ENCODE data around the gene NFYA. TPM values are rescaled to one million over a fixed set of nuclear protein-coding genes. Genes with fewer than 3 reads are reported as not detected.

Gene NFYA
- total RNA-seq, 1 experiment from 2014 or later, result 41.5 TPM

DNA sequence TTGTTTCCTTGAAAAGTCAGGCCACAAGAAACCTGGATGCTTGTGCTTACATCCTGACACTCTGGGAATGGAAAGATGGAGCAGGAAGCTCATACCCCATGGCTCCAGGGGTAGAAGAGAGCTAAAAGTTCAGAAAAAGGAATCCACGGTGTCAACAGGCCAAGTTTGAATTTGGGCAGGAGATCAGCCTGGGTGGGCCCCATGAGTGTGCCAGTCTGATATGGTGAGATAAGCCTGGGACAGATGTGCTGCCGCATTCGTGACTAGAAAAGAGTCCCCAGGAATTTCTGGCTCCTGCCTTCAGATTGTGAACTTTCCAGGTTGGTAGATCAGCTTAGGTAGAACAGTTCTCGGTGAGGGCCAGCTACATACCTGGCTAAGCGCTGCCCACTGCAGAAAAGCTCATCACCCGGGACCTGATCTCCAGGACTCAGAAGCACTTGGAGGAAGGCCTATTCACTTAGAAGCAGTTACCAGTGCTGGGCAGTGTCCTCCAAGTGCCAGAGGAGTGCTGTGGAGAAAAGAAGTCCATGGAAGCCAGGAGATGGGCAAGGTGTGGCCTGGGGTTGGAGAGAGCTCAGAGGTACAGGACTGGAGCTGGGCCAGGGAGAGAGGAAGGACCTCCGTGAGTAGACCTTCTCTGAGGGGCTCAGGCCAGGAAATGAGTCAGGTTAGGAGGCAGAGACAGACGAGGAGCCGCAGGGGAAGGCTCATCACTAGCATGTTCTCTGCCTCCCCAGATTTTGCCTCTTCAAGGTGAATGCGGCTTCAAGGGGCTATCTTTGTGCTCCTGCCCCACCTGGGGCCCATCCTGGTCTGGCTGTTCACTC, 30.3 kb upstream of the NFYA start, which contains the start of gene TSPO2:
TSPO2 (plus strand) TSS at position 242 of the 830 bp plus-strand sequence; CDS start at position 761, 519 bp downstream.
- CTCF ChIA-PET, result interaction anchor here (0.6 to 5.5 kb wide), 6 partner anchors 11 to 1733 kb away, joined by 3 to 43 read pairs (median 4); no protein-coding TSS in a partner anchor
- BruUV-seq (replicated peaks), result no TSS peak
- TF ChIP-seq, protein P1, sequence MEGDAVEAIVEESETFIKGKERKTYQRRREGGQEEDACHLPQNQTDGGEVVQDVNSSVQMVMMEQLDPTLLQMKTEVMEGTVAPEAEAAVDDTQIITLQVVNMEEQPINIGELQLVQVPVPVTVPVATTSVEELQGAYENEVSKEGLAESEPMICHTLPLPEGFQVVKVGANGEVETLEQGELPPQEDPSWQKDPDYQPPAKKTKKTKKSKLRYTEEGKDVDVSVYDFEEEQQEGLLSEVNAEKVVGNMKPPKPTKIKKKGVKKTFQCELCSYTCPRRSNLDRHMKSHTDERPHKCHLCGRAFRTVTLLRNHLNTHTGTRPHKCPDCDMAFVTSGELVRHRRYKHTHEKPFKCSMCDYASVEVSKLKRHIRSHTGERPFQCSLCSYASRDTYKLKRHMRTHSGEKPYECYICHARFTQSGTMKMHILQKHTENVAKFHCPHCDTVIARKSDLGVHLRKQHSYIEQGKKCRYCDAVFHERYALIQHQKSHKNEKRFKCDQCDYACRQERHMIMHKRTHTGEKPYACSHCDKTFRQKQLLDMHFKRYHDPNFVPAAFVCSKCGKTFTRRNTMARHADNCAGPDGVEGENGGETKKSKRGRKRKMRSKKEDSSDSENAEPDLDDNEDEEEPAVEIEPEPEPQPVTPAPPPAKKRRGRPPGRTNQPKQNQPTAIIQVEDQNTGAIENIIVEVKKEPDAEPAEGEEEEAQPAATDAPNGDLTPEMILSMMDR (IDR thresholded peaks at IDR 0.05; ENCODE audit: unreplicated experiment), result no peak
- Mint-ChIP-seq H3K4me3 (ENCODE audit: unreplicated experiment) (no peak within 1 kb of the TSS), H3K36me3 (ENCODE audit: insufficient read depth, unreplicated experiment) (no peaks in the 10 kb centered on the region), H3K9me3 (ENCODE audit: unreplicated experiment) (no peaks in the 10 kb centered on the region), H3K4me1 (ENCODE audit: insufficient read depth, unreplicated experiment) (peaks cover 23% of the 10 kb centered on the region), H3K27me3 (ENCODE audit: insufficient read depth, unreplicated experiment) (no peaks in the 10 kb centered on the region), H3K27ac (ENCODE audit: low read depth, unreplicated experiment) (no peak within 1 kb of the TSS)
- no peak for DNase-seq (ENCODE audit: unreplicated experiment)
- intact Hi-C loops (cut with micrococcal nuclease), result no loop called here
- POLR2A ChIA-PET, result no interaction called here

DNA sequence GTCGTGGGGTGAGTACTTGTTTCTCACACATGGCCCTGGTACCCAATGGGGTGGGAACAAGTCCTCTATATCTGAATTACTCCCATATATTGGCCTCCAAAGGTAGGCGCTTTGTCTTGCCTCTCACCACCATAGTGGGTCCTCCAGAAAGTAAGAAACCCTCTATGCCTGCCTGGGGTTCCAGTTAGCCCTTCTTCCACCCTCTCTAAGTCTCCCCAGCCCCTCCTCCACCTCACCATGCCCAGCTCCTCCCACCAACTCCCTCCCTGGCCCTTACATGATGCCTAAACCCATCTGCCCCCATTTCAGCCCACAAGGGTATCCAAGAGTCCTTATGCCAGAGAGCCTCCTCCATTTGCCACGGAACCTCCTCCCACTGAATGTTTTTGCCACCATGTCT, 29.6 kb upstream of the NFYA start:
- ChIA-PET CTCF (interaction anchor here (1.0 to 5.5 kb wide), 4 partner anchors 10 to 149 kb away, joined by 3 to 43 read pairs (median 4); no protein-coding TSS in a partner anchor), POLR2A (no interaction called here)
- Mint-ChIP-seq H3K27me3 (ENCODE audit: insufficient read depth, unreplicated experiment) (no peaks in the 10 kb centered on the region), H3K4me1 (ENCODE audit: insufficient read depth, unreplicated experiment) (peaks cover 21% of the 10 kb centered on the region), H3K4me3 (ENCODE audit: unreplicated experiment) (no peak overlapping the region), H3K36me3 (ENCODE audit: insufficient read depth, unreplicated experiment) (no peaks in the 10 kb centered on the region), H3K27ac (ENCODE audit: low read depth, unreplicated experiment) (no peak overlapping the region), H3K9me3 (ENCODE audit: unreplicated experiment) (no peaks in the 10 kb centered on the region)
- no TSS peak for BruUV-seq (replicated peaks)
- TF ChIP-seq, protein P1 (IDR thresholded peaks at IDR 0.05; ENCODE audit: unreplicated experiment), result no peak
- intact Hi-C loops (cut with micrococcal nuclease), result no loop called here
- DNase-seq (ENCODE audit: unreplicated experiment), result no peak

- no peak for DNase-seq (ENCODE audit: unreplicated experiment)
- Mint-ChIP-seq H3K4me1 (ENCODE audit: insufficient read depth, unreplicated experiment) (peaks cover 3% of the 10 kb centered on the region), H3K27me3 (ENCODE audit: insufficient read depth, unreplicated experiment) (no peaks in the 10 kb centered on the region), H3K36me3 (ENCODE audit: insufficient read depth, unreplicated experiment) (no peaks in the 10 kb centered on the region), H3K4me3 (ENCODE audit: unreplicated experiment) (no peak overlapping the region), H3K27ac (ENCODE audit: low read depth, unreplicated experiment) (no peak overlapping the region), H3K9me3 (ENCODE audit: unreplicated experiment) (no peaks in the 10 kb centered on the region)
- BruUV-seq (replicated peaks), result no TSS peak
- ChIA-PET POLR2A (interaction anchor here (0.8 kb wide), 1 partner anchor 10 kb away, joined by 3 read pairs; no protein-coding TSS in a partner anchor), CTCF (interaction anchor here (0.5 to 1.4 kb wide), 6 partner anchors 8 to 22 kb away, joined by 3 to 4 read pairs (median 4); no protein-coding TSS in a partner anchor)
- TF ChIP-seq, protein P1 (IDR thresholded peaks at IDR 0.05; ENCODE audit: unreplicated experiment), result no peak
- intact Hi-C loops (cut with micrococcal nuclease), result no loop called here
Observed at GRCh38 chr6:41045664-41046063, 27.1 kb upstream of the NFYA start.

DNA sequence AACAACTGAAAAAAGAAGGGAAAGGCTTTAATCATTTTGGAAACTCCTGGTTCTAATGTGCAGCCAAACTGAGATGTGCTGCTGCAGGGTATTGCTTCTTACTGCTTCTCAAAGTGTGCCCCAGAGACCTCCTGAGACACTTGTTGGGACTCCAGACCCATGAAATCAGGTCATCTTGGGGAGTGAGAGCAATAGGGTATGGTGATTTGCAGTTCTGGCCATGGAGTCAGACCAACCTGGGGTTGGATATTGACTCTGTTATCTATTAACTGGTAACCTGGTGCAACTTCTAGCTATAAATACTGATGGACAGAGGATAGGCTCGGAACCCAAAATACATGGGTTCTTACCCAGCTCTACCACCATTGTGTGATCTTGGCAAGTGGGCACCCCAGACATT, 26.7 kb upstream of the NFYA start:
- Mint-ChIP-seq H3K27ac (ENCODE audit: low read depth, unreplicated experiment) (no peak overlapping the region), H3K36me3 (ENCODE audit: insufficient read depth, unreplicated experiment) (no peaks in the 10 kb centered on the region), H3K9me3 (ENCODE audit: unreplicated experiment) (no peaks in the 10 kb centered on the region), H3K27me3 (ENCODE audit: insufficient read depth, unreplicated experiment) (no peaks in the 10 kb centered on the region), H3K4me1 (ENCODE audit: insufficient read depth, unreplicated experiment) (no peaks in the 10 kb centered on the region), H3K4me3 (ENCODE audit: unreplicated experiment) (no peak overlapping the region)
- DNase-seq (ENCODE audit: unreplicated experiment), result no peak
- TF ChIP-seq, protein P1 (IDR thresholded peaks at IDR 0.05; ENCODE audit: unreplicated experiment), result no peak
- POLR2A ChIA-PET, result interaction anchor here (0.7 kb wide), 1 partner anchor 9 kb away, joined by 3 read pairs; no protein-coding TSS in a partner anchor
- no TSS peak for BruUV-seq (replicated peaks)
- CTCF ChIA-PET, result interaction anchor here (0.5 to 1.4 kb wide), 5 partner anchors 8 to 21 kb away, joined by 3 to 4 read pairs (median 4); no protein-coding TSS in a partner anchor
- intact Hi-C loops (cut with micrococcal nuclease), result no loop called here
